GM21619 (cell line): ENCODE data around the gene CD300LG.
"Not testable (repeated sequence)": the region's sequence is repeated elsewhere in the genome, so short reads cannot be mapped to it uniquely, and the experiment has no call there.

ENCODE experiments used
- ATAC-seq: cut with Tn5 transposase; IDR thresholded peaks from one replicate; pipeline ENCODE4 v1.9.1; 2021; ENCODE audit not compliant: unreplicated experiment

The CD300LG gene

GRCh38 chr17:43823350-43824084 lies 23.5 kb upstream of the CD300LG start:
- ATAC-seq, result no peak

- no peak for ATAC-seq
These were observed 21.4 kb upstream of the CD300LG start for GRCh38 chr17:43825567-43825966.

- ATAC-seq, result no peak
These were observed 20.8 kb upstream of the CD300LG start for GRCh38 chr17:43826206-43826605.

DNA sequence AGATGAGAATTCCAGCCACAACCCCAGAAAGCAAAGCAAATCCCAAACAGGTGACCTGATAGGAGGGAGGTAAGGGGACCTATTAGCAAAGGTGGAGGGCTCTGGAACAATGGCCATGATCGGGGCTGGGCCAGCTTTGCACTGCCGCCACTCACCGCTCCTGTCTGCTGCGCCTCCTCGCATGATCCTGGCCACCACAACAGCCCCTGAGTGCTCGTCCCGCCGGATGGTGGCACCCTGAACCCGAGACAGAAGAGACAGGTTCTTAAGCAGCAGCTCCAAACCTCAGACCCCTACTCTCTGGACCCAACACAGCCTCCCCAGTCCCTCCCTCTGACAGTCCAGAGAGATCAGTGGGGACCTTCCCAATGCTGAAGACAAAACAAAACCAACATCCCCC lies 19.4 kb upstream of the CD300LG start:
- ATAC-seq, result no peak

GRCh38 chr17:43829738-43830137 lies 17.2 kb upstream of the CD300LG start:
- ATAC-seq, result no peak

GRCh38 chr17:43830510-43831140 lies 16.4 kb upstream of the CD300LG start:
- no peak for ATAC-seq

DNA sequence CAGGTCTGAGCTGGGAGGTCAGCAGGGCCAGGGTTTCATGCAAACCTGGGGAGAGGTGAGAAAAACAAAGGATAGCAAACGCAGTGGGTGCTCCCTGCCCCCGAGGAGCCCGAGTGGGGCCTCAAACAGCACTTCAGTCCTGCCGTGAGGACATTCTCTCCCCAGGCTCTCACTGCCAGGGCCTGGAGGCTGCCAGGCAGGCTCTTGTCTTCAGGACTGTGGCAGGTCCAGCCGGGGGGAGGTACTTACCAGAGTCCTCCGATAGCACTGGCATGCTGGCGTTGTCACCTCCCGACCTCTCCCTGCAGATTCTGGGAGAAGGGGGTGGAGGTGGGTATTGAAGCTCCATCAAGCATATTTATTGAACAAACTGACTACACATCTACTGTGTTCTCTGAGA lies 15.3 kb upstream of the CD300LG start:
- no peak for ATAC-seq

DNA sequence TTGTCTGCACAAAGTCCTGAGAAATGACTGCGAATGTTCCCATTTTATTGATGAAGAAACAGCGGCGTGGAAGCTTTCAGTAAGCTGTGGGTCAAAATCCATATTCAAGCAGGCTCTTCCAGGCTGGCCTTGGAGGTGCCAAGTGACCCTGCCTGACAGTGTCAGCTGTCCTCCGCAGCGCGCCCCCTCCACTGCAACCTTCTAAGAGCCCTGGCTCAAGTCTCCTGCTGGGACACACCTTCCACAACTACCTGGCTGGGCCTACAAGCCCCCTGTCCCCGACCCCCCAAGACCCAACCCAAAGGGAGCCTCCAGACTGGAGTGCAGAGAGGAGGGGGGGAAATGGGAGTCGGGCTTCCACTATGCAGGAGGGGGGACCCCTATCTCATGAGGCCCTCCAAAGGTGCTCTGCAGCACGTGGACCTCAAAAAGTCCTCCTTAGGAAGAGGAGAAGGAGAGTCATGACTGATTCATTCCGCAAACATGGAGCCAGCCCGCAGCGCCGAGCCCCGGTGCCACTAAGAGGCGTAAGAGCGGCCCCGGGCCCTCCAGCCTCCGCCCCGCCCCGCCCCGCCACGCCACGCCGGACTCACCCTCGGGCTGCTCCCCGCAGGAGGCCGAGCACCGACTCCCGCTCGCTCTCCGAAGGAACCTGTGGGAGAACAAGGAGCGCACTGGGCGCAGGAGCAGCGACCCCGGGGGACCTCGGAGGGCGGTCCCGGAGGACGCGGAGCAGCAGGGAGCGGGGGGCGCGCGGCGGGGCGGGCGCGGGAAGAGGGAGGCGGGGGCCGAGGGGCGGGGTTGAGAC lies 14.6 kb upstream of the CD300LG start:
- ATAC-seq, result no peak

DNA sequence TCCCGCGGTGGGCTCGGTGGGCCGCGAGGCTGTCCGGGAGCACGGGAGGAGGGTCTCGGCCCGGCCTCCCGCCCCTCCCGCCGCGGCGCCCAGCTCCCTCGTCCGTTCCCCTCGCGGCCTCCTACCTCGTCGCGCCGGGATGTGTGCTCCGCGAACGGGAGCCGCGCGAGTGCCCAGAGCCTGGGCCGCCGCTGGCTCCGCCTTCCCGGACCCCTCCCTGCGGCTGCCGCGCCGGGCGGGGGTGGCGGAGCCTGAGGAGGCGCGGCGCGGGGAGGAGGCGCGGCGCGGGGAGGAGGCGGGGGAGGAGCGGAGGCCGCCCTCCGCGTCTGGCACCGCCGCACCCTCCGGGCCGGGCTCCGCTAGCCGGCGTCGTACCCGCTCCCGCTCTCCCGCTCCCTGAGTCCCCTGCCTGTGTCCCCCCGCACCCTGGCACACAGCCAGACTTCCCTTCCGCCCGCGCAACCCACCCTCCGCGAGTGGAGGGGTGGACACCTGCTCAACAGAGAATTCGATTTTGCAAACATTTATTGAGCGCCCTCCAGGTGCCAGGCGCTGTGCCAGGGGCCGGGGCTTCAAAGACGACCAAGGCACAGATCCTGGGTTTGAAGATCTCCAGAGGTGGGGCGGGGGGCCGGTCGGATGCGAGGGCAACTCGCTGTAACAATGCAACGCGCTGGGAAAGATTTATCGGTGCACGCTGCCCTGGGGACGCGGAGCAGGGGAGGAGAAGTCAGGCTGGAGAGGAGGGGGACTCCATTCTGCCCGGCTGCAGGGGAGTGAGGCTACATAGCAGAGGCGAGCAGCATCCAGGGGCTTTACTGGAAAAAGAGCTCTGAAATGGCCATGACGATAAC lies 13.8 kb upstream of the CD300LG start, which contains the start of gene MPP3:
MPP3 (minus strand) TSS at position 171 of the 854 bp plus-strand sequence. CDS start 1,240 bp downstream, outside the sequence.
- no peak for ATAC-seq

GRCh38 chr17:43834106-43834505 lies 12.9 kb upstream of the CD300LG start:
- ATAC-seq, result no peak

DNA sequence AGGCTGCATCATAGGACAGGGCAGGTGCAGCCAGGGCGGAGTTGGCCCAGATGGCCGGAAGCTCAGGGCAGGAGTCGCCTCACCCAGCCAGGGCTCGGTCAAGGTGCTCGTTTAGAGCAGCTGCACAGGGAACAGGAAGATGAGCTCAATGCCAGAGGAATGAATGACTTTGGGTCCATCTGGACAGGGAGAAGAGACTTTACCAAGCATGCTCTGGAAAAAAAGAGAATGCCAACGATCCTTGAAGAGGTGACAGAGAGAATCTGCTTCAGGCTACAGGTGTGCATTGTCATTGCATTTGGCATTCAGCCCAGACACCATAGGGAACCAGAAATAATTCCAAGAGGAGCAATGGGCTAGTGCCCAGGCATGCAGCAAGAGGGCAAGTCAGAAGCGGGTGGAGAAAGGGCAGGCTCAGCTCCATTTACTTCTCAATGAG lies 7.3 kb upstream of the CD300LG start:
- no peak for ATAC-seq

DNA sequence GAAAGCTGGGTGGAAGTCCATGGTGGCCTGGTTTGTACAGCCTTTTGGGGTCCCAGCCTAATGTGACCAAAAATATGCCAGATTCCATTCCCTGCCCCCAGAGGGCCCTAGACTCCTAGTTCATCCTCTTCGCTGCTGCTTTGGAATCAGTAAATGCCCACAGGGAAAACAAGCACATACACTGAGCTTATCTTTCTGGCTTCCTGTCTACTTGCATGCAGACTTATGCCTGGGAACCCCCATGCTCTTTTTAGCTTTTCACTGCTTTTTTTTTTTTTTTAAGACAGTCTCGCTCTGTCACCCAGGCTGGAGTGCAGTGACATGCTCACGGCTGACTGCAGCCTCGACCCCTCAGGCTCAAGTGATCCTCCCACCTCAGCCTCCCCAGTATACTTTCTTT lies 6.2 kb upstream of the CD300LG start:
- no peak for ATAC-seq

- no peak for ATAC-seq
These were observed 5.7 kb upstream of the CD300LG start for GRCh38 chr17:43841282-43841681.

GRCh38 chr17:43842091-43842974 lies 4.6 kb upstream of the CD300LG start:
- not testable (repeated sequence) for ATAC-seq

DNA sequence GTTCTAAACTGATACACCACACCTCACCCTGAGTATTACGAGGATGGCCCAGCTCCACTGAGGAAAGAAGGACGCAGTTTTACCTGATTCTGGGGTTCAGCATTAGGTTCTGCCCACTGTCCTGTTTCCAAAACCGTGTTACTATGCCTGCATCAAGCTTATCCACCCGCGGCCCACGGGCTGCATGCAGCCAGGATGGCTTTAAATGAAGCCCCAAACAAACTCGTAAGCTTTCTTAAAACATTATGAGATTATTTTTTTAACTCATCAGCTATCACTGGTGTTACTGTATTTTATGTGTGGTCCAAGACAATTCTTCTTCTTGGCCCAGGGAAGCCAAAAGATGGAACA lies 4.0 kb upstream of the CD300LG start:
- ATAC-seq, result no peak

DNA sequence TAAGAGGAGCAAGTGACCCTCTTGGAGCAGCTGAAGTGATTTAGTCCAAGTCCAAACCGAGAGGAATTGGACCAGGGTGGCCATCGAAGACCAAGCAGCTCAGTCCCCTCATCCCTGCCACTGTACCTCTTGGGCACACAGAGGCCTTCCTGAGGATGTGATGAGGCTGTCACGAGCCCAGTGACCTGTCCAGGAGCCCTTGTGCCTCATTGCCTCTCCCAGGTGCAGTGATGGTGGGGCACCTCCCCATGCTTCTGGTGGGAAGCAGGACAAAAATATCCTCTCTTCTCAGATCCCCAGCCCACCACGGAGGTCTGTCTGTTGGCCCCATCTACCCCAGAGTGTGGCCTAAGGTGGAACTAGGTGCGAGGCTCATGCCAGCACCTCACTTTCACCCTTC lies 2.7 kb upstream of the CD300LG start:
- ATAC-seq, result no peak

DNA sequence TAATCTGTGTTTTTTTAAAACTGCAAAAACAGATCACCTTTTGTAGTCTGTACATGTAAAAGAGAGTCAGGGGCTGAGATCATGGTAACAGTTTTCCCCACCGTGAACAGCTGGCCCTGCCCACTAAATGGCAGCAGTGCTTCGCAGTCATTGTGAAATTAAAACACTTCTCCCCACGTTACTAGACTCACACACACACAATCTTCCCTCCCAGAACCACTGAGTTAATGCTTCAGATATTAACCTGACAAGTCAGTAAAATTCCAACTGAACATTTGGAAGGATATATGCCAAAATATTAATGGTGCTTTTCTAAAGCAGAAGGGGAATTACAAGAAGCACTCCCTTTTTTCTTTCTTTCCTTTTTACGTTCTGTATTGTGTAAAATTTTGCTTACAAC lies 1.2 kb upstream of the CD300LG start:
- ATAC-seq, result no peak

DNA sequence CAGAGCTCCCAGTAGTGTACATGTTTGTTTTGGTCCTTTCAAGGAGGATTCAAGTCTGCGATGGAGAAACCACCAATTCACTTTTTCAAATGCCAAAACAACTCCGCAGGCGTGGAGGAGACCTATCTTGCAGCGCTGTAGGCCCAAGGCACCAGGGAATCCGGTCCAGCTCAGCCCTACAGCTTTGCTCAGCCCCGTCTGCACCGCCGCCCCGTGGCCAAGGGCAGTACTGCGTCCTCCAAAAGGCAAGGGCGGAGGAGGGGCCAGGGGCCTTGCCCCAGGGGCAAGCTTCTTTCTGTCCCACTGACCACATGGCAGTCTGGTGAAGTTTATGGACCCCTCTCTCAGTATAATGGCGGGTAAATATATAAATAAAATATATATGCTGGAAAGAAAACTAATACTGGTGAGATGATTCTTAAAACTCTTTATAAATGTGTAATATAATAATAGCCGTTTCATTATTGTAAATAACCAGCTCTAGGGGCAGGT lies 709 bp upstream of the CD300LG start:
- ATAC-seq, result no peak

GRCh38 chr17:43848601-43849000 lies 1.6 kb downstream of the CD300LG start:
- no peak for ATAC-seq

DNA sequence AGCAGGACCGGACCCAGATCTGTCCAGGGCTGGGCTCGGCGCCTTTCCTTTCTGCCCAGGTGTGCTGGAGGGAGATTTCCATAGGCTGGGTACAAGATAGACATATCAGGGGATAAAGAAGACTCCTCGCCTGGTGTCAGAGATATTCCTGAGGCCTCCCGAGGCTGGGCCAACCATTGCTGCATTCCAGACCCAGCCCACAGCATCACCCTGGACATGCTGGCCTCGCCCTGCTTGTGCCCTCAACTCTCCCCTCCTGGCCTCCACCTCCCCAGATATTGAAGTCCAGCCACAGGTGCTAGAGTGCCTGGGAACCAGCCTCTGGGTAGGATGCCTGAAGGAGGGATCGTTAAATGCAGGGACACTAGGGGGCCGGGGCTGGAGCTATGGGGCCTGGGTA lies 2.1 kb downstream of the CD300LG start:
- ATAC-seq, result no peak
